ENCODE results near the gene CHMP6.

Gene CHMP6

DNA sequence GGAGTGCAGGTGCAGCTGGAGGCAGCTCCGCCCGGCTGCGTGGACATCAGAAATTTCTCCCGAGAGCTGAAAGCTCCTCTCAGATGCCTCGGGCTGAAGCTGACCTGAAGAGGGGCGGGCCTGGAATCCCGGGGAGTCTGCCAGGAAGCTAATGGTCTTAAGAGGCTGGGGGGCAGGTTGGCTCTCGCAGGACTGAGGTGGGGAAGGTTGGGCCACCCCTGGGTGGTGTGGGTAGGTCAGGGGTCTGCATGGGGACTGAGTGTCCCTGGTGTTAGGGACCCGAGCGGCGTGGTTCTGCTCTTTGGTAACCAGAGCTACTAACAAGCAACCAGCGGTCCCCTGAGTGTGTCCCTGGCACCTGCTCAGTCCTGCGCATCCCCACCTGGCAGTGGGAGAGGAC, 3.5 kb downstream of the CHMP6 start:
- no peak for DNase-seq

DNA sequence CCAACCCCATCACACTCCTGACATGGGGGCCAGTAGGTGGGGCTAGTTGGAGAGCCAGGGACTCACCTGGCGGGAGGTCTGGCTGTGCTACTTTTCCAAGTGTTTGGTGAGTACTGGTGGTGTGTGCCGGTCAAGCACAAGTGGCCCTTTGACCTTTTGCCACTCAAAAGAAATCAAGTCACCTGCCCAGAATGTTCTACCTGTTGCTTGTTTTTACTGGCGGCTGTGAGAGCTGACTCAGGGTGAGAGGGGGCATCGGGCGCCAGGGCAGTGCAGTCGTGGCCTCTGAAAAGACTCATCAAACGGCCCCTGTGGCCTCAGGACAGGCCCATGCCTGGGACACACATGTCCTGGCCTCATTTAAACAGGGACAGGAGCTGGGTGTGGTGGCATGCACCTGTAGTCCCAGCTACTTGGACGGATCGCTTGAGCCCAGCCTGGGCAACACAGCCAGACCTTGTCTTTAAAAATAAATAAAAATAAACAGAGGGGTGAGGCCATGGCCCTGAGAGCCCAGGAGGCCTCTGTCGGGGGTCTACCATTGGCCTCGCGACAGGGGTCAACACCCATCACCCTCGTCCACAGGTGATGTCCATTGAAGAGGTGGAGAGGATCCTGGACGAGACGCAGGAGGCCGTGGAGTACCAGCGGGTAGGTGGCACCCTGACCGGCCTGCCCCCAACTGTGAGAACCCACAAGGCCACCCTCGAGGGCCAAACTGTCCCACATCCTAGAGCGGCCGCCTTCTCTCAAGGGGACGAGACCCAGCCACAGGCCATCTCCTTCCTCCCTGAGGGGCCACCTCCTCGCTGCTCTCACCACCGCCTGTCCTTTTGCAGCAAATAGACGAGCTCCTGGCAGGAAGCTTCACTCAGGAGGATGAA, 5.0 kb downstream of the CHMP6 start:
- DNase-seq = no peak

DNA sequence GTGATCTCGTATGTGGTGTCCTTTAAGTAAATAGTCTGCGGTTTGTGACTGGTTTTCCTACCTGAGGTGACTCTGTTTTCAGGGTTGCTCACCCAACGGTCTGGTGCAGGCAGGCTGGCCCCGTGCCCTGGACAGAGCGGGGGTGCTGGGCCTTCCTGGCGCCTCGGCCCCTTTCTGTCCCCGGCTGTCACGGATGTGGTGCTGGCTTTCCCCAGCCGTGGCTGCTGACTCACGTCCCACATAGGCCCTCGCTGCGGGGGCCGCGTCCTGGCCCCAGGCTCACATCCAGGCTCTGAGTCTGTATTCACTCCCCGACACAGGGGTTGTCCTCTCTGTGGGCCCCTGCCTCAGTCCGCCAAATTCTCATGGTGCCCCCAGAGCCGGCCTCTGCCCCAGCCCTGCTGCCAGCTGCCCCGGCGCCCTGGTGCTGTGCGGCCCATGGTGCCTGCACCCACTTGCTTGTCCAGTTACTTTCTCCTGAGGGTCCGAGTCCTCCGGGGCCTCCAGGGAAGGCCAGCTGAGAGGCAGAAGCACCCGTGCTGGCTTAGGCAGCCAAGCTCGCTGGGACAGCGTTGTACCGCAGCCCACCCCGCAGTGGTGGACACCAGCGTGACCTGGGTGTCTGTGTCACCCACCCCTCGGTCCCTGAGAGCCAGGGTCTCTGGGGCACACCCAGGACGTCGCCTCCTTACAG, 5.9 kb downstream of the CHMP6 start:
- no peak for DNase-seq

DNA sequence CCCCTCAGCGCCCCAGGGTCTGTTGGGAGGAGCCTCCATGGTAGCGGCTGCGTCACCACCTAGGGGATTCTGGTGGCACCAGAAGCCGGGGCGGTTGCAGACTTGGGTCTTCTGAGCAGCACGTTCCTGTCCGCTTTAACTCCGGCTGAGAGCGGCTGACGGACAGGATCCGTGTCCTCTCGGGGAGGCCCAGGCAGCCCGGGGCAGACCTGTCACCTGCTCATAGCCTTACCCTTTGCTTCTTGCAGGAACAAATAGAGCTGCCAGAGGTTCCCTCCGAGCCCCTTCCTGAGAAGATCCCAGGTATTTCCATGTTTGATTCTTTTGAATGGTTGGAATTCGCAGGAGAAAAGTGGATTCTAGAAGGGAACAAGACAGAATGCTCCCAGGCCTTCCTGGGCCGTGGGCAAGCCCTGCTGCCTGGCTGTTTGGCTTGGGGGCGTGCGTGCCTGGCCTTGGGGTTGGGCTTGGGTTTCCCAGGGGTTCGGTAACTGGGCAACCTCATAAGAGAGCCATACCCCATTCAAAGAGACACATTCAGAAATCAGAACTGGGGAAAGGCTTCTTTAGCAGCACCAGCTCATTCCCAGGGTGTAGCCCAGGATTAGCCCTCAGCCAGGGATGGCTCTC, 6.6 kb downstream of the CHMP6 start:
- DNase-seq = no peak

DNA sequence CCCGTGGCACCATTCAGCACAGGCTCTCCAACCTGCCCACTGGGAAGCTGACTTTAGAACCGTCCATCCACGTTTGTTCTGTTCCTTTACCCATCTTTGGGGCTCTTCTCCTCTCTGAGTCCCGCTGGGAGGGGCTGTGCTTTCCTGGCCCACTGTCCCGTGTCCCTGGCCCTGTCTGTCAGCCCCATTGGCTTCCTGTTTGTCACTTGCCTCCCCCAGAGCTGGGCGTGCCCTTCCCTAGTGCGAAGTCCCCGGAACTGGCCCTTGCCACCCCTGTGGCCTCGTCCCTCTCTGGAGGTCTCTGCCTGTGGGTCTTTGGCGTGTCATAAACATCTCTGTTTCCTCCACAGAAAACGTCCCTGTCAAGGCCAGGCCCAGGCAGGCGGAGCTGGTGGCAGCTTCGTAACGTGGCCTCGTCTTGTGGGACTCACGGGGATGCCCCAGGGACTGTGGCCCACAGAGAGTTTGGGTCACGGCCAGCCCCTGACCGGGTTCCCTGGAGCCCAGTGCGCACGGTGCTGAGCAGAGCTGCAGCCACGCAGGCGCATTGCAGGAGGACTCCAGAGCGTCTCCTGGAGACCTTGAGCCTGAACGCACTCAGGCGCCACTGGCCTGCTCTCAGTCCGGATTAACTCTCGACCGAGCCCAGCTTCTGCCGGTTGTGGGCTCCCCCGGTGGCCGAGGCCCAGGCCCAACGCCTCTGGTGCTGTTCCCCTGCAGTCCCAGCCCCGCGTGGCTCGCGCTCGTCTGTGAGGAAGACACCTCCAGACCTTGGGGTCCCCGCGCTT, 7.3 kb downstream of the CHMP6 start:
- no peak for DNase-seq

DNA sequence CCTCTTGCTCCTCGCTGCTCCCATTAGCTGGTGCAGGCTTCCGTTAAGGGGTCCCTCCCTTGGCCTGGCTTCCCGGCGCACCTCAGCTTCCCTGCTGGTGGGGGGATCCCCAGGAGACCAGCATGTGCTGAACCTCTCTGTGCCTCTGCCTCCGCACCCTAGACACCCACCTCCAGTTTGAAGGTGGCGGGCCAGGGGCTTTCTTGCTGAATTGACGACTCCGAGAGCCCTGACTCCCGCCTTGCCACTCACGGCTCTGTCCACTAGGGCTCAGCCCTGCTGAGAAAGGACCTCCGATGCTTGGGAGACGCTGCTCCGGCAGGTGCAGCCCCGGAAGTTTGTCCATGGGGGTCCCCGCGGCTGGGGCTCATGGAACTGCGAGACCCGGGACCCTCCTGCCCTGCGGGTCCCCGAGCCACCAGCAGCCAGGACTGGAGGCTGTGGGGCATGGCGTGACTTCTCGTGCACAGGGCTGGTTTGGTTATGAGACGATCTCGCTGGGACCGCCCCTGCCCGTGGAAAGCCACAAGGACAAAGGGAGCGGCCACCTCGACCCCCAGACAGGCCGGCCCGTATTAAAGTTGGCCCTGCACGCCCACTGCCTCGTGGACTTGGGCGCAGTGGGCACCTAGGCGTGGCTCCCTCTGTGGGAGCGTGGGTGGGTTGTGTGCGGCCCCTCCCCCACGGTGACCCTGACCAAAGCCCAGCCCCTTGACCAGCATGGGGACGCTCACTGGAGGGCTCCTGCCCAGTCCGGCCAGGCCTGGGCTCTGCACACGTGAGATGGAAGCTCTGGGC, 8.1 kb downstream of the CHMP6 start:
- no peak for DNase-seq

DNA sequence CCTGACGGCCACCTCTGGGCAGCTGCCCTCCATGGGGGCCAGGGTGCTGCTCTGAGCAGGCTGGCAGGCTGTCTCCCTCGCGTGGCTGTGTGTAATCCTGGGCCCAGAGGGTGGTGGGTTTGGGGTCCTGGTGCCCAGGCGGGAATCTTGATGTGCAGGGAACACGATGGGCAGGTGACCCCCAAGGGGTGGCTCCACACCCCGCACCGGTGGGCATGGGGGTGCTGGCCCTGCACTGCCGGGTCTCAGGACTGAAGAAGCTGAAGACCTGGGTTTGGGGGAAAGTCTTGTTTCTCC, 8.6 kb downstream of the CHMP6 start:
- no peak for DNase-seq

DNA sequence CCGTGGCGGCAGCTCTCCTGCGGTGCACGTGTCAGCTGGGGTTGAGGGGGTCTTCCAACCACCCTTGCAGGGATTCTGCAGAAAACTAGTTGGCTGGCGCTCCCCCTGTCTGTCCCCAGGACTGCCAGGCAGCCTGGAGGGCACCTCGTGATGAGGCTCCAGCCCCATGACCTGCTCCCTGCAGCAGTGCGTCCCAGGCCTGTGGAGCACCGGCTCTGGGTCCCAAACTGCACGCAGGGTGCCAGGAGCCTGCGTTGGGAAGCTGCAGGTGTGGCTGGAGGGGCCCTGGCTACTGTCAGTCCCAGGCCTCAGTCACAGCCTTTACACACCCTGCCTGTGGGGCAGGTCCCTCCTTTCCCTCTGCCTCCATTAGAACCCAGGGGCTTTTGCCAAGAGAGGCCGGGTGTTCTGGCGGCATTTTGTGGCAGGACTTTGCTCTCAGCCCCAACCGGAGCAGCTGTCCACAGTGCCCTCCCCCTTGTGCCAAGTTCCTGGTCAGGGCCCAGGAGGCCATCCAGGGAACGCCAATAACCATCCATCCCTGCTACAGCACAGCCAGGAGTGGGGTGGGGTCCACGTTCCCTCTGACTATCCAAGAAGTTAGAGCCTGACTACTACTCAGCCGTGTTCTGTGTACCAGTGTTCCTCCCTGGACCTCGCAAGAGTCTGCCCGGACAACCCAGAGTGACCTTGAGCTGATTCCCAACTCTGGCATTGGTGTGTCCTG, 9.2 kb downstream of the CHMP6 start:
- no peak for DNase-seq

DNA sequence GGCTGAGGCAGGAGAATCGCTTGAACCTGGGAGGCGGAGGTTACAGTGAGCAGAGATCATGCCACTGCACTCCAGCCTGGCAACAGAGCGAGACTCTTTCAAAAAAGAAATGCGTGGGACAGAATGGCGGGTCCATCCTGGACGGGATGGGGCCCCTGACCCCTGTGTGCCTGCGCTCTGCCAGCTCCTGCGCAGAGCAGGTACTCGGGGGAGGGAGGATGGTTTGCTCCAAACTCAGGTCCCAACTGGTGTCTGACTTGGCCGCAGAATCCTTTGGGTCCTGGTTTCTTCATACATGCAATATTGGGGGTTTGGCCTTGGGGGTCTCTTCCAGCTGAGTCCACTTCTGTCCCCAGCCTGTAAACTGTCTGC, 10.4 kb downstream of the CHMP6 start:
- no peak for DNase-seq

DNA sequence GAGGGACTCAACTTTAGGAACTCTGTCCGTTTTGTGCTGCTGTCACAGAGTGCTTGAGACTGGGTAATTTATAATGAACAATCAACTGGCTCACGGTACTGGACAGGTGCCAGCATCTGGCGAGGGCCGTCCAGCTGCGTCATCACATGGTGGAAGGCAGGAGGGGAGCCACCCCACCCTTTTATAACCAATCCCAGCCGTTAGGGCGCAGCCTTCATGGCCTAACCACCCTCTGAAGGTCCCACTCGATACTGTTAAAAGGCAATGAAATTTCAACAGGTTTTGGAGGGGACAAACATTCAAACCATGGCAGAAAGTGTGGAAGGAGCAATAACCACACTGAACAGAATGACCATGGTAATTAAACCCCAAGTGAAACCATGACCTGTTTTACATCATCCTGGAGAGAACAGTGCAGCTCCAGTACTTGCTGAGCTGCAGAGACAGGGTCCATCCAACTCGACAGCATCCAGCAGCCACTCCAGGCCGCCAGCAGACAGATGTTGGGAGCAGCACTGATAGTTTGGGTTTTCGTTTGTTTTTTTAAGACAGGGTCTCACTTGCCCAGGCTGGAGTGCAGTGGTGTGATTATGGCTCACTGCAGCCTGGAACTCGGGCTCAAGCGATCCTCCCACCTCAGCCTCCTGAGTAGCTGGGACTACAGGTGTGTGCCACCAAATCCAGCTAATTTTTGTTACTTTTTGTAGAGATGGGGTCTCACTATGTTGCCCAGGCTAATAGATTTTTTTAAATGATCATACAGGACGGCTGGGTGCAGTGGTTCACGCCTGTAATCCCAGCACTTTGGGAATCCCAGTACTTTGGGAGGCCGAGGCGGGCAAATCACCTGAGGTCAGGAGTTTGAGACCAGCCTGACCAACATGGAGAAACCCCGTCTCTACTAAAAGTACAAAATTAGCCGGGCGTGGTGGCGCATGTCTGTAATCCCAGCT, 11.0 kb downstream of the CHMP6 start:
- no peak for DNase-seq

DNA sequence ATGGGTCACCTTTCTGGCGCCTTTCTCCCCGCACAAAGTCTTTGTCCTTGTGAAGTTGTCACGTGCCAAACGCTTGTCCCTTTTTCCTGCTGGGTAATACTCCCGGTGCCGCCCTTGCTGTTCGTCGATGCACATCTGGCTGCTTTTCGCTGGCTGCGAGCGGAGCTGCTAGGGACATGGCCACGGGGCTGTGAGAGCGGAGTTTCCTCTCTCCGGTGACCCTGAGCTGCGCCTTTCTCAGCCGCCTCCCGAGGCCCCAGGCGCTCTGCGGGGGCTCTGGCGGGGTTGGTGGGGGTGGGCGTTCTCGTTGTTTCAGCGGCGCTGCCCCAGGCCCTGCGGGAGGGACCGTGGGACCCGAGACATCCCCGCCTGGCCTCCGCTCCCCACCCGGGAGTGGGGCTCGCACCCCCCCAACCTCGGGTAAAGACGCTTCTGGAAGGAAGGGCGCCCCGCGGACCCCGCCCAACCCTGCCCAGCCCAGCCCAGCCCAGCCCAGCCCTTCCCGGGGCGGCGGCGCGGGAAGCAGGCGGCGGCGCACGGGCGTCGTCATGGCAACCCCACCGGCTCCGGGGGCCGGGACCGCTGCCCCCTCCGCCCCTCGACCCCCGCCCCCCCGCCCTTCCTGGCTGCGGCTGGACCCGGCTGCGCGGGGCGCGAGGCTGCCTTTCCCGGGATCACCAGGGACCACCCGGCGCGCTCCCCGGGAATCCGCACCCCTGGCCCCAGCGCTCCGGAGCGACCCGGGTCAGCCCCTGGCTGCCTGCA, 12.3 kb downstream of the CHMP6 start:
- DNase-seq = no peak

DNA sequence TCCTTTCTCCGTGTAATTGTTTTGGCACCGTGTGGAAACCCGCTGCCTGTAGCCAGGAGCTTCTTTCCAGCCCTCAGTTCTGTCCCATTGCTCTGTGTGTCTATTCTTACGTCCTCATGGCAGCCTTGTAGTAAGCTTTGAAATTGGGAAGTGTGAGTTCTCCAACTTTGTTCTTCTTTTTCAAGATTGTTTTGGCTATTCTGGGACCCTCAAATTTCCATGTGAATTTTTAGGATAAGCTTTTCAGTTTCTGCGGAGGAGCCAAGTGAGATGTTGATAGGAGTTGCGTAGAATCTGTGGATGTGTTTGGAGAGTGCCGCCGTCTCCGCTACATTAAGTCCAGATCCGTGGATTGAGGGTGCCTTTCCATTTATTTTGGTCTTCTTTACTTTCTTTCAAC, 15.2 kb downstream of the CHMP6 start:
- DNase-seq = no peak

DNA sequence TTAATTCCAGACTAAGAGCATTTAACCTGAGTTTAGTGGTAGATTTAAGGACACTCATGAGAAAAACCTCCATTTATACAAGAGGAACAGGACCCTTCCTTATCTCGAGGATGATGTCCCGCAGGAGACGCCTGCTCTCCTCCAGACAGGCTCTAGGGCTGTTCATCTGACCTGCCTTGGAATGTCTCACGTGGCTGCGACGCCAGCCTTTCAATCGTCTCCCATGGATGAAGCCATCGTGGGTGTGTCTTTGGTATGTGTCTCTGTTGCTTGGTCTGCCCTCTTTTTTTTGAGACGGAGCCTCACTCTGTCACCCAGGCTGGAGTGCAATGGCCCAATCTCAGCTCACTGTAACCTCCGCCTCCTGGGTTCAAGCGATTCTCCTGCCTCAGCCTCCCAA, 16.5 kb downstream of the CHMP6 start:
- DNase-seq = no peak

DNA sequence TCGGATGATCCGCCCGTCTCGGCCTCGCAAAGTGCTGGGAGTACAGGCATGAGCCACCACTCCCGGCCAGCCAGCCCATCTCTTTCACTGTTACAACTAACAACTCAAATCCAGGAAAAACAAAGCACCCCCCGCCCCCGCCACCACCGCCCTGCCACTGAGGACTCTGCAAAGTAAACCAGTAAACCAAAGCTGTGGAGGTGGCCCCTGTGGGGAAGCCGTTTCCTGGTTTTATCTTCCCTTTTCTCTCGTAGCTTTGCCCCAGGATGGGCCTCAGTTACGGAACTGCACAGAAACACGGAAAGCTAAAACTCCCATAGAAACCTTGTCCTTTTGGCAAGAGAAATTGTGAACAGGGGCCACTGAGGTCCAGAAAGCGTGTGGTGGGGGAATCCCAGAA, 17.5 kb downstream of the CHMP6 start:
- no peak for DNase-seq

DNA sequence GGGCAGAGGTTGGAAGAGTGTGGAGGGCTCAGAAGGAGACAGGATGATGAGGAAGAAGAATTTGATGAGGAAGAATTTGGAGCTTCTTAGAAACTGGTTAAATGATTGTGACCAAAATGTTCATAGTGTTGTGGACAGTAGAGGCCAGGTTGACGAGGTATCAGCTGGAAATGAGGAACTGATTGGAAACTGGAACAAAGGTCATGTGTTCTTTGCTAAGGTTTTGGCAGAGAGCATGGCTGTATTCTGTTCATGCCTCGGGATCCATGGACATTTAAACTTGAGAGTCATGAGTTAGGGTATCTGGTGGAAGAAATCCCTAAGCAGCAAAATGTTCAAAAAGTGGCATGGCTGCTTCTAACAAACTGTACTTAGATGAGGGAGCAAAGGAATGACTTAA, 19.3 kb downstream of the CHMP6 start:
- no peak for DNase-seq

DNA sequence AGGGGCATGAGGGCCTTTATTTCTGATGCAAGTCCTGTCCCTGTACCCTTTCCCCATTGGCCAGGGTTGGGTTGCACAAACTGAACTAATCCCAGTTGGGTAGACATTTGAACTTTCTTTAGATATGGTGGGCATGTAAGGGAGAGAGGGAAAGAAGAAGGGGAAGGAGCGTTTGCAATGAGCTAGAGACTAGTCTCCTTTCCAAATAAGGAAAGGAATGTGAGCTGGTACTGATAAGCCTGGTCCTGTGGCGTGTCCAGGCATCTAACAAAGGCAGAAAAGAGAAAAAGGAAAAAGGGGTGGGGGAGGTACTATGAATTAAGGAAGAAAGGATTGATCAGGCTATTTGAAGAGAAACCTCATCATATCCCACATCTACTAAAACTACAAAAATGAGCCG, 20.3 kb downstream of the CHMP6 start:
- DNase-seq = no peak

DNA sequence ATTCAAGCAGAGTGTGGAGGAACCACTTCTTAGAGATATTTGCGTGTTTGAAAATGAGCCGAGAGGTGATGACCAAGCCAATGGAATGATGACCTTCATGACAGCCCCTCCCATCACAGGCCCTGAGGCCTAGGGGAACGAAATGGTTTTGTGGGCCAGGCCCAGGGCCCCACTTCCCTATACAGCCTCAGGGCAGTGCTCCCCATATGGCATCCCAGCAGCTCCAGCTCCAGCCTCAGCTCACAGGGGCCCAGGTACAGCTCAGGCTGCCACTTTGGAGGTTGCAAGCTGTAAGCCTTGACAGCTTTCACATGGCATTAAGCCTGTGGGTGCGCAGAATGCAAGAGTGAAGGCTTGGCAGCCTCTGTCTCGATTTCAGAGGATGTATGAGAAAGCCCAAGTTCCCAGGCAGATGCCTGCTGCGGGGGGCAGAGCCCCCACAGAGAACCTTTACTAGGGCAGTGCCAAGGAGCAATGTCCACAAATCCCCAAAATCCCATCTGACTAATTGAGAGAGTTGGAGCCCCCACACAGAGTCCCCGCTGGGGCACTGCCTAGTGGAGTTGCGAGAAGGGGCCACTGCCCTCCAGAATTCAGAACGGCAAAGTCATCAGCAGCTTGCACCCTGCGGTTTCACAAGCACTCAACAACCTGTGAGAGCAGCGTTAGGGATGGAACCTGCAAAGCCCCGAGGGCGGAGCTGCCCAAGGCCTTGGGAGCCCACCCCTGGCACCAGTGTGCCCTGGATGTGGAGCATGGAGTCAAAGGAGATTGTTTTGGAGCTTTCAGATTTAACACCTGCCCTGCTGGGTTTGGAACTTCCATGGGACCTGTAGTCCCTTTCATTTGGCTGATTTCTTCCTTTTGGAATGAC, 21.2 kb downstream of the CHMP6 start:
- no peak for DNase-seq

DNA sequence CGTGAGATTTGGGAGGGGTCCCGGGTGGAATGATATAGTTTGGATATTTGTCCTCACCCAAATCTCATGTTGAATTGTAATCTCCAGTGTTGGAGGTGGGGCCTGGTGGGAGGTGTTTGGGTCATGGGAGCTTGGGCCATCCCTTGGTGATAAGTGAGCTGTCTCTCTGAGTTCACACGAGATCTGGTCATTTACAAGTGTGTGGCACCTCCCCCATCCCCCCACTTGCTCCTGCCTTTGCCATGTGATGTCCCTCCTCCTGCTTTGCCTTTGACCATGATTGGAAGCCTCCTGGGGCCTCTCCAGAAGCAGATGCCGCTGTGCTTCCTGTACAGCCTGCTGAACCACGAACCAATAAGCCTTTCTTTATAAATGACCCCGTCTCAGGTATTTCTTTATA, 22.0 kb downstream of the CHMP6 start:
- no peak for DNase-seq

DNA sequence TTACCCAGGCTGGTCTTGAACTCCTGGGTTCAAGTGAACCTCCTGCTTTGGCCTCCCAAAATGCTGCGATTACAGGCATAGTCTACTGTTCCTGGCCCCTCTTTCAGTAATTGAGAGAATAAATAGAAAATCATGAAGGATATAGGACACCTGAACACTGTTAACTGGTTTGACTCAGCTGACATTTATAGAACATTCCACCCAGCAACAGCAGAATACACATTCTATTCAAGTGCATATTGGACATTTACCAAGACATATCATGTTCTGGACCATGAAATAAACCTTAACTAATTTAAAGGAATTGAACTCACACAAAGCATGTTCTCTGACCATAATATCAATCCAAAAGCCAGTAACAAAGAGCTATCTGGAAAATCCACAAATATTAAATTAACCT, 23.5 kb downstream of the CHMP6 start:
- DNase-seq = no peak

Data from CD4-positive, alpha-beta T cell treated with Interleukin-4 for 4 hours (primary cell).